A549 (cell line): ENCODE results near the gene SPANXD.
"Not testable (repeated sequence)": the region's sequence is repeated elsewhere in the genome, so short reads cannot be mapped to it uniquely, and the experiment has no call there.

ENCODE experiments used
- CEBPB ChIP-seq, 2 experiments: fragments of >200 bp in 1 of 2; sonication (Bioruptor Twin) in 1 of 2; formaldehyde crosslinking in 1 of 2; IDR thresholded peaks; 2 replicates each; pipeline ENCODE4 v1.6.1; 2012 to 2016
- CHD2 ChIP-seq: fragments of 150-350 bp; IDR thresholded peaks from 2 replicates; pipeline ENCODE4 v1.6.1; 2014; ENCODE audit warnings: low read length; ENCODE audit not compliant: partially characterized antibody
- CTCF ChIP-seq: fragments of >200 bp; sonication (Bioruptor Twin); formaldehyde crosslinking; IDR thresholded peaks from 3 replicates; pipeline ENCODE4 v1.5.1; 2016
- ESRRA ChIP-seq: fragments of 150-350 bp; IDR thresholded peaks from 2 replicates; pipeline ENCODE4 v1.6.1; 2014; ENCODE audit warnings: mild to moderate bottlenecking, low read length, borderline replicate concordance
- JUN ChIP-seq, 2 experiments: fragments of >200 bp; sonication (Bioruptor Twin); formaldehyde crosslinking; IDR thresholded peaks; 2 replicates in 1 of 2; 3 replicates in 1 of 2; pipeline ENCODE4 v1.6.1; 2016 to 2017
- RAD21 ChIP-seq, 2 experiments: fragments of >200 bp in 1 of 2; sonication (Bioruptor Twin) in 1 of 2; formaldehyde crosslinking in 1 of 2; IDR thresholded peaks in 1 of 2; conservative IDR thresholded peaks in 1 of 2; 2 replicates in 1 of 2; 3 replicates in 1 of 2; pipeline ENCODE4 v1.6.1; 2012 to 2018; ENCODE audit warnings: inconsistent platforms in 1 of 2
- SMC3 ChIP-seq: fragments of >200 bp; sonication (Bioruptor Twin); formaldehyde crosslinking; IDR thresholded peaks from 3 replicates; pipeline ENCODE4 v1.6.1; 2018; ENCODE audit warnings: inconsistent platforms

DNA sequence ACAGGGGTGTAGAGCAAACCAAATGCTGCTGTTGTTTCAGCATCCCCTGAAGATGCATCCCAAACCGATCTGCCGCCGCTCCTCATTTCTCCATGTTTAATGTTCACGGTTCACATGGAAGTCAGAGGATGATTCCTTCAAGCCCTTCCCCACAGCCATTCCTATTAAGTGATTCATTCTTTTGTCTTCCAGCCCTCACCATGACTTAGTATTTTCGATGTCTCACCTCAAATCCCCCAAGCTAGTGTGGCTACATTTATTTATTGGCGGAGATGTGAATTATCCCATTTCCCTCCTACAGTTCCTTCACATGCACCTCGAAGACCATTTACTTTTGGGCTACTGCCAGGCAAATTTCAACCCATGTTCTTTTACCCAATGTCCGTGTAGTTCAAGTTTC lies at the start of gene SPANXD:
- not testable (repeated sequence) for TF ChIP-seq JUN (IDR thresholded peaks at IDR 0.05); RAD21 (conservative IDR thresholded peaks at IDR 0.05 in 1 of 2, IDR thresholded peaks at IDR 0.05 in 1 of 2); ESRRA; CEBPB (IDR thresholded peaks at IDR 0.05); CHD2; SMC3; CTCF
